Stimulated activated CD8-positive, alpha-beta memory T cell treated with anti-CD3 and anti-CD28 coated beads, Interleukin-12 subunit alpha, Interleukin-12 subunit beta, amount 100 ng/mL, for 24 hours (primary cell): ENCODE measurements around the gene ISOC1.

ENCODE experiments used
- DNase-seq: peaks from one replicate; pipeline ENCODE4 v3.0.0-alpha.2; 2020; ENCODE audit errors: extremely low read depth

ISOC1 gene

GRCh38 chr5:129125819-129126218, 31.3 kb downstream of the ISOC1 start:
- DNase-seq, result no peak

DNA sequence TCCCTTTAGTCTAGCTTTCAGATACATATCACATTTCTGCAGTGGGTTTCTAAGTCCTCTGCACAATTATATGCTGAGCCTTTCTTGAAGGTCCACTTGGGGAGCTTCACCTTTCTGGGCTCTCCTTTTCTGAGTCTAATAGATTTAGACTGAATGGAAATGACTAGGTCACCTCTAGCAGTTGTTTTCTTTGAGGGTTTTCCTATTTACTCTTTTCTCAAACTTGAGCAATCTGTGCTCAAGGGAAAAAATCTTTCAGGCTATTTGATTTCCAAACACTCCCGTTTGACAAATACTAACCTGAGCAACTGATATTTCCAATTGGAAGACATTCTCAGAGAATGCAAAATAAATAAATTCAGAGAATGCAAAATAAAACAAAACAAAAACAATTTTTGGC, 39.0 kb downstream of the ISOC1 start:
- DNase-seq, result no peak

GRCh38 chr5:129135633-129136032, 41.1 kb downstream of the ISOC1 start:
- DNase-seq, result no peak

GRCh38 chr5:129137637-129138036, 43.1 kb downstream of the ISOC1 start:
- no peak for DNase-seq

GRCh38 chr5:129141078-129141477, 46.5 kb downstream of the ISOC1 start:
- no peak for DNase-seq

DNA sequence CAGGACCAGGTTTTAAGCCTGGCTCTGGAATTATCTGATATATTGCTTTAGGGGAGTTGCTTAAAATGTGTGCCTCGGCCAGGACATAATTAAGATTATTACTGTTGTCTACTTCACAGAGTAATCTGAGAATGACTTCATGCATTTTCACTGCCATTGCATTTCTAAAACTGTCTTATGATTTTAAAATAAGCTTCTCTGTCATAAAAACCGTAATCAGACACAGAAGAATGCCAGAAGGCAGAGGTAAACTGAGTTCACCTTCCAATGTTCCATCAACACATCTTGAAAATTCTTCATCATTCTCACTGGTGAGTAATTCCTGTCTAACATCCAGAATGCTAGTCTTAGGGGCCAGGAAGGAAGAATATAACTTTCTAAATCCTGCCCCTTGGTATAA, 47.1 kb downstream of the ISOC1 start:
- DNase-seq, result no peak

DNA sequence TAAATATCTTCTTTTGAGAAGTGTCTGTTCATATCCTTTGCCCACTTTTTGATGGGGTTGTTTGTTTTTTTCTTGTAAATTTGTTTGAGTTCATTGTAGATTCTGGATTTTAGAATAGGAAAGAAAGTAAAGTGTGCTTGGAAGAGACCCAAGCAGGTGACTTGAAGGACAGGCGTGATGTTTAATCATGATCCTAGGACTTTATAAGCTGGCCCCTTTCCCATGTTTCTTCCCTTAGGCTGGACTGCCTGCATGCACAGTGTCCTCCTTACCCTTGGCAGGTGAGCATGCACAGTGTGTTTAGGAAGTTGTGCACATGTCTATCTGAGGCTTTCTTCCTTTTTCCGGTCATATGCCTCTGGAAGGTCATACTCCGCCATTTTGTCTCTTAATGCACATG, 61.3 kb downstream of the ISOC1 start:
- no peak for DNase-seq

DNA sequence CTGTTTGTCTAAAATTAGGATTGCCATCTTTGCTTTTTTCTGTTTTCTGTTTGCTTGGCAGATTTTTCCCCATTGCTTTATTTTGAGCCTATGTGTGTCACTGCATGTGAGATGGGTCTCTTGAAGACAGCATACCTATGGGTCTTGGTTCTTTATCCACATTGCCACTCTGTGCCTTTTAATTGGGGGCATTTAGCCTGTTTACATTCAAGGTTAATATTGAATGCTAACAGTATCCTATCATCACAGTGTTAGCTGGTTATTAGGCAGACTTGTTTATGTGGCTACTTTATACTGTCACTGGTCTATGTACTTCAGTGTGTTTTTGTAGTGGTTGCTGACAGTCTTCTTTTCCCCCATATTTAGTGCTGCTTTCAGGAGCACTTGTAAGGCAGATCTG, 67.3 kb downstream of the ISOC1 start:
- DNase-seq, result no peak
